Sigmoid colon (tissue), 7 donors: ENCODE results near the gene PPFIBP2. TPM values are rescaled to one million over a fixed set of nuclear protein-coding genes. Genes with fewer than 3 reads are reported as not detected.
A peak's percentile ranks its signal among the peaks of the same experiment; 100 is the strongest.

ENCODE experiments used
- DNase-seq: peaks from one replicate; pipeline ENCODE4 v3.0.0-alpha.2; 2019
- H3K27ac ChIP-seq, 4 donors: fragments of 200-600 bp; sonication (generic); one replicate each; pipeline ENCODE4 v1.5.1; 2016 to 2019; ENCODE audit warnings: mild to moderate bottlenecking in 1 of 4
- H3K27me3 ChIP-seq, 3 donors: fragments of 200-600 bp; sonication (generic); one replicate each; pipeline ENCODE4 v1.5.1; 2019; ENCODE audit warnings: mild to moderate bottlenecking in 1 of 3
- H3K36me3 ChIP-seq, 4 donors: fragments of 200-600 bp; sonication (generic); one replicate each; pipeline ENCODE4 v1.5.1; 2016 to 2019
- H3K4me1 ChIP-seq, 4 donors: fragments of 200-600 bp; sonication (generic); one replicate each; pipeline ENCODE4 v1.5.1; 2017 to 2019
- H3K4me3 ChIP-seq, 4 donors: fragments of 200-600 bp; sonication (generic); one replicate each; pipeline ENCODE4 v1.5.1; 2017 to 2019; ENCODE audit warnings: mild to moderate bottlenecking in 2 of 4, moderate library complexity in 1 of 4
- H3K9me3 ChIP-seq, 4 donors: fragments of 200-600 bp in 3 of 4; sonication (generic) in 3 of 4; one replicate each; pipeline versions ENCODE4 v1.5.1 to v1.6.1; 2013 to 2019
- CTCF ChIP-seq, 4 experiments: fragments of 450-650 bp in 3 of 4; fragments of 200-600 bp in 1 of 4; IDR thresholded peaks; one replicate each; pipeline ENCODE4 v1.5.1; 2016 to 2019; ENCODE audit warnings: antibody characterized with exemption in 4 of 4, mild to moderate bottlenecking in 3 of 4, moderate library complexity in 2 of 4
- EP300 ChIP-seq, 4 donors: sonication (generic); formaldehyde crosslinking; IDR thresholded peaks; one replicate each; pipeline ENCODE4 v1.6.1; 2017; ENCODE audit warnings: antibody characterized with exemption in 4 of 4
- POLR2A ChIP-seq, 2 donors: fragments of 450-650 bp; IDR thresholded peaks; one replicate each; pipeline ENCODE4 v1.6.1; 2016; ENCODE audit warnings: antibody characterized with exemption in 2 of 2, mild to moderate bottlenecking in 2 of 2, moderate library complexity in 2 of 2
- POLR2AphosphoS5 ChIP-seq, 4 donors: sonication (generic); formaldehyde crosslinking; IDR thresholded peaks; one replicate each; pipeline ENCODE4 v1.6.1; 2017; ENCODE audit warnings: antibody characterized with exemption in 4 of 4
- WGBS, 2 donors: extraction: QIAGEN DNeasy Blood & Tissue Kit; methylation state at CpG; one replicate each; pipeline ENCODE4 v1.1.7; 2013; 5-methylcytosine and 5-hydroxymethylcytosine counted together
- intact Hi-C: fragments of 100-400 bp; cut with DNase I; formaldehyde crosslinking; loops from one replicate; pipeline ENCODE4 v1.15.1; 2023
- polyA plus RNA-seq, 3 donors: library from polyadenylated mRNA; stranded (reverse); fragments of 200-250 nt; gene quantifications; one replicate each; pipeline ENCODE4 v1.2.3, GENCODE V29; 2013
- total RNA-seq, 4 donors: library from RNA; depleted of rRNA; stranded (reverse); fragments of >200 nt; gene quantifications; one replicate each; pipeline ENCODE4 v1.1.0, GENCODE V29; 2016
- donor health status: healthy with polysubstance abuse.
- donor health status: Bipolar disorder and iron deficiency.
- donor health status: healthy.

Gene PPFIBP2
- total and polyA plus RNA-seq, 7 donors: 4.1 to 33.5 (median 11.6) TPM

DNA sequence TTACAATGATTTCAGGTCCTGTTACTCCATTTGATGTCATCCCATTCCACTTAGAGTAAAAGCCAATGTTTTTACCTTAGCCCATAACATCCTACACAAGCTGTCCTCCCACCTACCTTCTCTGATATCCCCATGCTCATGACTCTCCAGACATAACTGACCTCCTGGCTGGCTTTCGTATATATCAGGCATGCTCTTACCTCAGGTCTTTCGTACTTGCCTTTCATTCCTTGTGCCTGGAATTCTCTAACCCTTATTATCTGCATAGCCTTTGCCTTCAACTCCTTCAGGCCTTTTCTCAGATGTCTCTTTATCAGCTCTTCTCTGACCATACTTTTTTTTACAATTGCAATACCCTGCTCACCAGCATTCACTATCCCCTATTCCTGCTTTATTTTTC is 169.8 kb downstream of the PPFIBP2 start:
- Histone ChIP-seq H3K27ac (no peak overlapping the region), H3K4me1 (no peaks in the 10 kb centered on the region), H3K4me3 (no peak overlapping the region), H3K36me3 (no peaks in the 10 kb centered on the region), H3K27me3 (no peaks in the 10 kb centered on the region), H3K9me3 (no peaks in the 10 kb centered on the region)
- WGBS, 2 donors: 85 to 95% methylated on average over 2 of the region's 2 CpGs
- intact Hi-C loops: no loop called here
- no peak for DNase-seq
- no peak for TF ChIP-seq POLR2AphosphoS5 (IDR thresholded peaks at IDR 0.05)

GRCh38 chr11:7686761-7687160 is 173.0 kb downstream of the PPFIBP2 start:
- DNase-seq: no peak
- no peaks in the 10 kb centered on the region for H3K4me1 ChIP-seq
- no peak overlapping the region for H3K4me3 ChIP-seq
- no peaks in the 10 kb centered on the region for H3K36me3 ChIP-seq
- no peaks in the 10 kb centered on the region for H3K9me3 ChIP-seq
- intact Hi-C loops: no loop called here
- TF ChIP-seq POLR2AphosphoS5 (IDR thresholded peaks at IDR 0.05) (no peak), EP300 (IDR thresholded peaks at IDR 0.05) (no peak), CTCF (IDR thresholded peaks at IDR 0.05) (no peak), POLR2A (IDR thresholded peaks at IDR 0.05) (no peak)
- 89 to 90% methylated on average over 4 of the region's 4 CpGs for WGBS, 2 donors
- no peak overlapping the region for H3K27ac ChIP-seq
- H3K27me3 ChIP-seq: no peaks in the 10 kb centered on the region

- intact Hi-C loops: no loop called here
Observed at GRCh38 chr11:7687386-7687785, 173.6 kb downstream of the PPFIBP2 start.

GRCh38 chr11:7688238-7688826 is 174.5 kb downstream of the PPFIBP2 start:
- no peak for TF ChIP-seq POLR2A (IDR thresholded peaks at IDR 0.05)
- TF ChIP-seq POLR2AphosphoS5 (IDR thresholded peaks at IDR 0.05): no peak
- peak in 3 of 4 experiments; percentile 49 to 72 (median 62) for TF ChIP-seq CTCF (IDR thresholded peaks at IDR 0.05)
- no peak for TF ChIP-seq EP300 (IDR thresholded peaks at IDR 0.05)
- intact Hi-C loops: no loop called here
- no peaks in the 10 kb centered on the region for H3K9me3 ChIP-seq
- H3K27me3 ChIP-seq: peaks cover 0 to 1% (median 0%) of the 10 kb centered on the region in 3 donors
- no peaks in the 10 kb centered on the region for H3K4me1 ChIP-seq
- H3K36me3 ChIP-seq: no peaks in the 10 kb centered on the region
- no peak overlapping the region for H3K4me3 ChIP-seq
- WGBS, 2 donors: 14 to 19% methylated on average over 4 of the region's 4 CpGs
- no peak for DNase-seq
- H3K27ac ChIP-seq: no peak overlapping the region

More at GRCh38 chr11:7687386-7687785, 173.6 kb downstream of the PPFIBP2 start:
- no peak for DNase-seq
- Histone ChIP-seq H3K4me3 (no peak overlapping the region), H3K36me3 (no peaks in the 10 kb centered on the region), H3K9me3 (no peaks in the 10 kb centered on the region), H3K27me3 (no peaks in the 10 kb centered on the region), H3K4me1 (no peaks in the 10 kb centered on the region), H3K27ac (no peak overlapping the region)
- TF ChIP-seq POLR2AphosphoS5 (IDR thresholded peaks at IDR 0.05) (no peak), CTCF (IDR thresholded peaks at IDR 0.05) (no peak)
- WGBS, 2 donors: 93 to 98% methylated on average over 1 of the region's 1 CpG

GRCh38 chr11:7689239-7689638 is 175.4 kb downstream of the PPFIBP2 start:
- DNase-seq: no peak
- H3K4me3 ChIP-seq: no peak overlapping the region
- intact Hi-C loops: no loop called here
- H3K27ac ChIP-seq: no peak overlapping the region
- no peaks in the 10 kb centered on the region for H3K36me3 ChIP-seq
- 67 to 75% methylated on average over 4 of the region's 4 CpGs for WGBS, 2 donors
- TF ChIP-seq CTCF (IDR thresholded peaks at IDR 0.05): no peak
- TF ChIP-seq EP300 (IDR thresholded peaks at IDR 0.05): no peak
- TF ChIP-seq POLR2A (IDR thresholded peaks at IDR 0.05): no peak
- TF ChIP-seq POLR2AphosphoS5 (IDR thresholded peaks at IDR 0.05): no peak
- H3K9me3 ChIP-seq: no peaks in the 10 kb centered on the region
- H3K27me3 ChIP-seq: peaks cover 0 to 9% (median 4%) of the 10 kb centered on the region in 3 donors
- no peaks in the 10 kb centered on the region for H3K4me1 ChIP-seq
